K562 (cell line): ENCODE data around the gene TERC. TPM values are rescaled to one million over a fixed set of nuclear protein-coding genes. Genes with fewer than 3 reads are reported as not detected.

Source experiments
- ATAC-seq: fragments of 200-7000 bp; cut with Tn5 transposase; 3 replicates; pipeline ENCODE4 v1.9.1; 2020; ENCODE audit warnings: moderate library complexity
- BruUV-seq: library from RNA; stranded (reverse); fragments of 400-500 nt; replicated peaks from 2 replicates; lab custom pipeline; 2021; lab: Mats Ljungman, UMichigan
- CTCF ChIA-PET: fragments of 300-600 bp; formaldehyde crosslinking; extraction: SDS; loops from one replicate; lab custom pipeline; 2021; ENCODE audit warnings: low intra/inter-chr PET ratio; lab: Yijun Ruan, JAX
- POLR2A ChIA-PET: fragments of 300-600, 350-650 bp; sonication (Branson Sonifier 250); formaldehyde crosslinking; extraction: SDS; loops from one replicate; lab custom pipeline; 2021; ENCODE audit warnings: antibody characterized with exemption, inconsistent platforms; lab: Yijun Ruan, JAX
- DNase-seq, 4 experiments: peaks; one replicate each; pipeline versions ENCODE4 v3.0.0 to v3.0.0-alpha.2; 2011 to 2018; ENCODE audit warnings: low spot score in 3 of 4, mixed read lengths in 3 of 4; ENCODE audit errors: extremely low read depth in 1 of 4
- FAIRE-seq: peaks from 2 replicates; lab custom pipeline; 2011; peaks lifted over from hg19 to GRCh38; lab: Jason Lieb, UNC
- H2AFZ ChIP-seq: 2 replicates; pipeline ENCODE4 v1.6.0; 2011; ENCODE audit warnings: low read depth, low read length, control low read depth, inconsistent platforms
- H3K27ac ChIP-seq: fragments of 200-600 bp; 3 replicates; pipeline ENCODE4 v1.8.0; 2011; ENCODE audit warnings: low read depth, mild to moderate bottlenecking, control low read depth, inconsistent platforms, low read length, moderate library complexity, mixed read lengths; ENCODE audit errors: extremely low read depth
- H3K27me3 ChIP-seq, 2 experiments: fragments of 300-600 bp in 1 of 2; 2 replicates in 1 of 2; 3 replicates in 1 of 2; pipeline versions ENCODE4 v1.6.0 to v1.8.0; 2011; ENCODE audit warnings: inconsistent platforms in 2 of 2, low read length in 2 of 2, mild to moderate bottlenecking in 1 of 2, mixed read lengths in 1 of 2, moderate library complexity in 1 of 2; ENCODE audit not compliant: control insufficient read depth in 2 of 2, insufficient read depth in 2 of 2
- H3K36me3 ChIP-seq: fragments of 300-600 bp; 3 replicates; pipeline ENCODE4 v1.8.0; 2011; ENCODE audit warnings: mild to moderate bottlenecking, low read length, inconsistent platforms; ENCODE audit not compliant: control insufficient read depth, insufficient read depth
- H3K4me1 ChIP-seq, 2 experiments: fragments of 200-600 bp in 1 of 2; replicated peaks in 1 of 2; 2 replicates in 1 of 2; 3 replicates in 1 of 2; pipeline versions ENCODE4 v1.5.1 to v1.8.0; 2011; ENCODE audit warnings: inconsistent platforms in 2 of 2, low read length in 2 of 2, mild to moderate bottlenecking in 1 of 2, mixed read lengths in 1 of 2, moderate library complexity in 1 of 2; ENCODE audit not compliant: control insufficient read depth in 2 of 2, insufficient read depth in 2 of 2
- H3K4me2 ChIP-seq: 2 replicates; pipeline ENCODE4 v1.6.1; 2011; ENCODE audit warnings: low read length, control low read depth, inconsistent platforms, mixed read lengths; ENCODE audit not compliant: insufficient read depth
- H3K4me3 ChIP-seq: fragments of 200-600 bp; sonication (generic), shearing (Covaris generic); 2 replicates; pipeline ENCODE4 v1.5.1; 2016; ENCODE audit warnings: control low read depth, inconsistent platforms
- H3K79me2 ChIP-seq: fragments of 200-600 bp; 3 replicates; pipeline ENCODE4 v1.8.0; 2011; ENCODE audit warnings: low read length, inconsistent platforms; ENCODE audit not compliant: control insufficient read depth, insufficient read depth
- H3K9ac ChIP-seq, 2 experiments: 2 replicates each; pipeline versions ENCODE4 v1.6.0 to v1.6.1; 2011; ENCODE audit warnings: low read depth in 2 of 2, low read length in 2 of 2, control low read depth in 1 of 2, inconsistent platforms in 1 of 2, mild to moderate bottlenecking in 1 of 2, mixed read lengths in 1 of 2; ENCODE audit not compliant: insufficient read depth in 1 of 2
- H3K9me1 ChIP-seq: one replicate; pipeline ENCODE4 v1.6.0; 2011; ENCODE audit warnings: inconsistent platforms, mild to moderate bottlenecking, low read length, moderate library complexity; ENCODE audit not compliant: control insufficient read depth, insufficient read depth
- H3K9me3 ChIP-seq: replicated peaks from 2 replicates; pipeline ENCODE4 v1.5.1; 2011; ENCODE audit warnings: low read depth, low read length, inconsistent platforms; ENCODE audit not compliant: control insufficient read depth, insufficient read depth
- H4K20me1 ChIP-seq: replicated peaks from 2 replicates; pipeline ENCODE4 v1.6.1; 2011; ENCODE audit warnings: low read length, inconsistent platforms, mixed read lengths; ENCODE audit not compliant: control insufficient read depth, insufficient read depth
- C11orf30 ChIP-seq: fragments of 450-650 bp; IDR thresholded peaks from 2 replicates; pipeline ENCODE4 v1.6.1; 2016; ENCODE audit warnings: low read depth, mild to moderate bottlenecking
- CBFA2T2 ChIP-seq: fragments of 450-650 bp; conservative IDR thresholded peaks from 2 replicates; pipeline ENCODE4 v1.6.1; 2017; ENCODE audit warnings: mild to moderate bottlenecking
- CBFA2T3 ChIP-seq: fragments of 450-650 bp; IDR thresholded peaks from 2 replicates; pipeline ENCODE4 v1.6.1; 2017
- MAFG ChIP-seq: fragments of 450-650 bp; conservative IDR thresholded peaks from 2 replicates; pipeline ENCODE4 v1.6.1; 2016; ENCODE audit warnings: missing genetic modification characterization, missing compliant biosample characterization
- NCOR1 ChIP-seq: fragments of 450-650 bp; IDR thresholded peaks from 2 replicates; pipeline ENCODE4 v1.6.1; 2016; ENCODE audit warnings: mild to moderate bottlenecking, moderate library complexity
- SUPT5H ChIP-seq: fragments of 450-650 bp; IDR thresholded peaks from 2 replicates; pipeline ENCODE4 v1.6.1; 2016
- ZNF316 ChIP-seq: fragments of 450-650 bp; IDR thresholded peaks from 2 replicates; pipeline ENCODE4 v1.6.1; 2016
- WGBS: fragments of 100-300 bp; shearing (Covaris generic); methylation state at CpG from one replicate; pipeline ENCODE4 v1.1.6; 2016; ENCODE audit warnings: low coverage, mixed read lengths; ENCODE audit not compliant: insufficient coverage; ENCODE audit errors: missing lambda C conversion rate; 5-methylcytosine and 5-hydroxymethylcytosine counted together
- in situ Hi-C: fragments of 300-500 bp; cut with MboI; formaldehyde crosslinking; loops from 4 replicates; pipeline ENCODE4 v1.15.0; 2018; ENCODE audit warnings: inconsistent platforms, mixed read lengths
- intact Hi-C: fragments of 100-400 bp; cut with micrococcal nuclease; formaldehyde crosslinking; loops from 2 replicates; pipeline ENCODE4 v1.14.2; 2022
- polyA plus RNA-seq, 8 experiments: library from polyadenylated mRNA; depleted of rRNA in 4 of 8; stranded (reverse) in 5 of 8; unstranded in 3 of 8; fragments of >200 nt; fragmentation: Nextera tagmentation in 2 of 8; fragmentation: Illumina TruSeq in 1 of 8; extraction: Ambion mirVana in 2 of 8; extraction: Trizol in 1 of 8; gene quantifications; 2 replicates each; pipeline versions ENCODE4 v1.2.1 to v1.2.3, GENCODE V29; 2011 to 2014; ENCODE audit warnings: inconsistent platforms in 1 of 8, missing spikeins in 1 of 8
- total RNA-seq, 7 experiments: library from RNA; depleted of rRNA in 6 of 7; stranded (reverse); fragments of >200 nt in 6 of 7; fragmentation: Illumina TruSeq in 2 of 7; extraction: Trizol in 2 of 7; gene quantifications; 2 replicates each; pipeline versions ENCODE4 v1.2.1 to v1.2.3, GENCODE V29; 2011 to 2021; ENCODE audit warnings: low replicate concordance in 1 of 7
- TF ChIP-seq, protein P1 (sequence below), 2 experiments: fragments of 450-650 bp; conservative IDR thresholded peaks; 2 replicates each; pipeline ENCODE4 v1.6.1; 2017; ENCODE audit warnings: mild to moderate bottlenecking in 2 of 2, moderate library complexity in 2 of 2

Gene TERC
- total and polyA plus RNA-seq, 9 of the 15 experiments (the other 6 are each of a cell fraction or from before 2014, with no cell fraction given) = 0.77 to 234 (median 27.9) TPM; not detected in 3

DNA sequence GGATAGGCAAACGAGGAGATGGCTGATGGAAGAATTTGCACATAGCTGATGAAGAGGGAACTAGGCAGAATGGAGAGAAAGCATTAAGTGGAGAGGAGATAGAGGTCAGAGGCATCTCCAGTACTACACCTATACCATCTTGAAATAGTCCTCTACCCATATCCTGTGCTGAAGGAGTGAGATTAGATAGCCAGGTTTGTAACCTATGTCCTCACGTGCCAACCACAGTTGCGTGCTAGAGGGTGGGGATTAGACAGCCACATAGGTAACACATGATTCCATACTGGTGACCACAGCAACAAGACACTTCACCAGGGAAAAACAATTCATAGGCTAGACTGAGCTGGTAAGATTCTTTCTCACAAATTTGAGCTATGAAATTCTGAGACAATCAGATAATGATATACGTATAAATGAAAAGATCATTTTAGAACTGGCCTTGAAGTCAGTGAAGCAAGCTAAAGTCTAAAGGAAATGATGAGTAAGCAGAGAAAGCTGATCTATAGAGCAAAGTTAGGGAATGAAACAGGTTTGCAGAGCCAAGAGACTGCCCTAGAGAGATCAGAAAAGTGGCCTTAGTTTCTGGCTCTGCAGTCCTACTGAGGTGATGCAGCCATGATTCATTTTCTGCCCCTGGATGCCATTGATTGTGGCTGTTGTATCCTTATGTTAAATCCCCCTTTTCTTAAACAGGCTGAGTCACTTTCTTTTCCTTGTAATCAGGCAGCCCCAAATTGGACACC lies 26.0 kb upstream of the TERC start:
- Histone ChIP-seq H3K4me2 (no peak overlapping the region), H3K4me3 (no peak overlapping the region), H3K4me1 (no peaks in the 10 kb centered on the region; a peak in 1 of 5 replicates), H3K9me1 (no peaks in the 10 kb centered on the region), H3K36me3 (peaks cover 46% of the 10 kb centered on the region), H2AFZ (no peak overlapping the region), H3K27me3 (no peaks in the 10 kb centered on the region), H4K20me1 (no peaks in the 10 kb centered on the region), H3K9ac (no peak overlapping the region), H3K79me2 (no peaks in the 10 kb centered on the region), H3K27ac (no peak overlapping the region), H3K9me3 (no peaks in the 10 kb centered on the region)
- POLR2A ChIA-PET = interaction anchor here (0.6 to 1.9 kb wide), 2 partner anchors 10 to 1710 kb away, joined by 3 to 6 read pairs; no protein-coding TSS in a partner anchor
- TF ChIP-seq SUPT5H (peak; percentile 17; the same call in 1 of the 2 replicates), ZNF316 (peak; percentile 77), NCOR1 (no peak), MAFG (tag) (peak; percentile 46; the same call in 1 of the 2 replicates), CBFA2T2 (0 out of 2 replicates have a peak, but pooled peaks have one; percentile 2), CBFA2T3 (peak; percentile 25; the same call in 1 of the 2 replicates), C11orf30 (peak; percentile 62)
- TF ChIP-seq, protein P1, sequence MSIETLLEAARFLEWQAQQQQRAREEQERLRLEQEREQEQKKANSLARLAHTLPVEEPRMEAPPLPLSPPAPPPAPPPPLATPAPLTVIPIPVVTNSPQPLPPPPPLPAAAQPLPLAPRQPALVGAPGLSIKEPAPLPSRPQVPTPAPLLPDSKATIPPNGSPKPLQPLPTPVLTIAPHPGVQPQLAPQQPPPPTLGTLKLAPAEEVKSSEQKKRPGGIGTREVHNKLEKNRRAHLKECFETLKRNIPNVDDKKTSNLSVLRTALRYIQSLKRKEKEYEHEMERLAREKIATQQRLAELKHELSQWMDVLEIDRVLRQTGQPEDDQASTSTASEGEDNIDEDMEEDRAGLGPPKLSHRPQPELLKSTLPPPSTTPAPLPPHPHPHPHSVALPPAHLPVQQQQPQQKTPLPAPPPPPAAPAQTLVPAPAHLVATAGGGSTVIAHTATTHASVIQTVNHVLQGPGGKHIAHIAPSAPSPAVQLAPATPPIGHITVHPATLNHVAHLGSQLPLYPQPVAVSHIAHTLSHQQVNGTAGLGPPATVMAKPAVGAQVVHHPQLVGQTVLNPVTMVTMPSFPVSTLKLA (conservative IDR thresholded peaks at IDR 0.05) = no peak
- CTCF ChIA-PET = no interaction called here
- WGBS = 50% methylated on average over 4 of the region's 4 CpGs
- DNase-seq (no peak), FAIRE-seq (no peak), ATAC-seq (peak; percentile 70)
- intact Hi-C loops (no loop called here), in situ Hi-C loops (no loop called here)
- no TSS peak for BruUV-seq
